HG02884 (cell line): ENCODE measurements around the gene BST1.
"Not testable (repeated sequence)": the region's sequence is repeated elsewhere in the genome, so short reads cannot be mapped to it uniquely, and the experiment has no call there.

Experiments
- ATAC-seq: cut with Tn5 transposase; IDR thresholded peaks from one replicate; pipeline ENCODE4 v1.9.1; 2021; ENCODE audit warnings: mild to moderate bottlenecking, moderate library complexity; ENCODE audit not compliant: unreplicated experiment

Gene BST1

GRCh38 chr4:15706646-15707362 is 3.9 kb downstream of the BST1 start:
- no peak for ATAC-seq

DNA sequence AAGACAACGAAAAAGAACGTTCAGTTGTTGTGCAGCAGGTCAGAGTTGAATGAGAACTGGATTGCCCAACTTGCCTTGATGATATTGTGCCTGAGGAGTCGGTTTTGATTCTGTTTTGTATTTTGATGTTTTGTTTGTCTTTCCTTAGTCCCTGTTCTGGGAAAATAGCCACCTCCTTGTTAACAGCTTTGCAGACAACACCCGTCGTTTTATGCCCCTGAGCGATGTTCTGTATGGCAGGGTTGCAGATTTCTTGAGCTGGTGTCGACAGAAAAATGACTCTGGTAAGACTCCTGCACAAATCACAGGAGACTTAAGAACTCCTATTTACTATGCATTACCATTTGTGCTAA is 4.5 kb downstream of the BST1 start:
- no peak for ATAC-seq

- ATAC-seq: no peak
Measured at GRCh38 chr4:15711762-15712161, 8.9 kb downstream of the BST1 start.

- ATAC-seq: no peak
Measured at GRCh38 chr4:15712214-15712613, 9.3 kb downstream of the BST1 start.

DNA sequence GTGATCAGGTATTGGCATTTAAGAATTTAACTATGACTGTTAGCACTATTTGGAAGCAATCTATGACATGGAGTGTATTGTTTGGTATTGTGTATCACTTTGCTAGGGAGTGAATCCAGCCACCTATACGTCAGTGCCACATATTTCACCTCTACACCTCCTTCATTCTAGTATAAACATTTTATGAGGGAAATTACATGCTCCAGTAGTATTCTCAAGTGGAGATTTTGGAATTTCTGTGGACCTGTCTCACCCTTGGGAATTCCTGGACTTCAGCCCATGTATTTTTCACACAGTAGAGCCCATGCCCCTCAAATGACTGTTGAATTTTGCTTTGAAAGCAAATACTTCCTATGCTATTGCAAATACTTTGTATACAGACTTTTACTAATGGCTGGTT is 11.3 kb downstream of the BST1 start:
- ATAC-seq: no peak

GRCh38 chr4:15714646-15715435 is 12.0 kb downstream of the BST1 start:
- ATAC-seq: no peak

GRCh38 chr4:15716115-15716514 is 13.2 kb downstream of the BST1 start:
- ATAC-seq: no peak

DNA sequence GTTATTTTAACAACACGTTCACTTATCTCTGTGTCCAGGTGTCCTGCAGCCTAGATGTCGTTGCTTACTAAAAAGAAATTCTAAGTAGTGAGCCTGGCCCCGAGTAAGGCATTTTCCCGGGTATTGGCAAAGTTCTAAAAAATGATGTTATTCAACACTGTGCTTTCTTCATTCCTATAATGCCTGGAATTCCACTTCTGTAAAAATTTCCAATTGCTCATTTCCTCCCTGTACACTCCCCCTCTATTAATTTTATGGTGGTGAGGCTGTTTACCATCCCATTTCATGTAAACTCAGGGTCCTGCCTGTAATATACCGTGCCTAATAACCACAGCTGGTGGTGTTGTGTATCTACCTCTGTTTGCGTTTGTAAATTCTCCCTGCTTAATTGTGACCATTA is 14.2 kb downstream of the BST1 start:
- no peak for ATAC-seq

DNA sequence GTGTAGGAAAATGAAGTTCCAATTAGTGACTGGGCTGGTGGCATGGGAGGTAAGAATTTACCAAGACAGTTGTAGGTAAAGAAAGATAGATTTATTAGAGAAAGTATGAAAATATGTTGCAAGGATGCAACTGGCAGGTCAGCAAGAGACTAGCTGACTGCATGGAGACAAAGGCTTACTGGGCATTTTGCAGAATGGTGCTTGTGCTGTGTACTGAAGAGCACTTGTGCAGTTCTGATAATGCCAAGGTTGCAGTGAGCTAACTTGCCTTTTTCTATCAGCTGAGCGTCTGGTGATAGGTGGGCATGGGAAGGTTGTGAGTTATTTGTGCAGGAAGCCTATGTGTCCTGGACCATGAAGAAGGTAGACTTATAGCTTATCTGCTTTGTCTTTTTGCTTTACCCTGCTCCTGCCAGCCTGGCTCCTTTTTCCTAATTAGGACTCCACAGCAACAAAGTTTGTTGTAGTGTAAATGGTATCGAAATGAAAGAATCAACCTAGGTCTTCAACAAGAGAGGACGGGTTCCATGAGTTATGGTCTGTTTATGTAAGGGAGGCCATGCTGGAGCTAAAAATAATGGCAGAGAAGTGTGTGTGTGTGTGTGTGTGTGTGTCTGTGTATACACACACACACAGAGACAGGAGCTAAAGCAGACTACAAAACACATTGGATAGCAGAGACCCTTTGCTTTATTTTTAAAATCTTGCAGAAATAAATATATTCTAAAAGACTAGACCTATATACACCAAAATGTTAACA is 15.0 kb downstream of the BST1 start:
- ATAC-seq: no peak

DNA sequence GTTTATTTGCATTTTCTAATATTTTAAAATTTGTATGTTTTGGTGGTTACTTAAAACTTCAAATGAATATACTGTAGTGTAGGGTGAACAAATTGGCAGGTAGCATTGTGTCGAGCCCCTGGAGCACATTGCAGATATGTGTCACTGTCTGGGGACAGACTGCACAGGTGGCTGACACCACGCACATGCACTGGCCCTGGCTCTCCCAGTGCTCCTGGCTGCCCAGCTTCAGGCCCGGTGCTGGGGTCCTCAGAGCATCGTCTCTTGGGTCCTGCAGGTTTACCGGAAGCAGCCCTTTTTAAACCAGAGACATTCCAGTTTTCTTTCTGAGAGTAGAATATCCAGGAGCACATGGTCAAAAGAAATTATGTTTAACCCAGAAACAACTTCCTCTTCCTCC is 15.6 kb downstream of the BST1 start:
- ATAC-seq: no peak

DNA sequence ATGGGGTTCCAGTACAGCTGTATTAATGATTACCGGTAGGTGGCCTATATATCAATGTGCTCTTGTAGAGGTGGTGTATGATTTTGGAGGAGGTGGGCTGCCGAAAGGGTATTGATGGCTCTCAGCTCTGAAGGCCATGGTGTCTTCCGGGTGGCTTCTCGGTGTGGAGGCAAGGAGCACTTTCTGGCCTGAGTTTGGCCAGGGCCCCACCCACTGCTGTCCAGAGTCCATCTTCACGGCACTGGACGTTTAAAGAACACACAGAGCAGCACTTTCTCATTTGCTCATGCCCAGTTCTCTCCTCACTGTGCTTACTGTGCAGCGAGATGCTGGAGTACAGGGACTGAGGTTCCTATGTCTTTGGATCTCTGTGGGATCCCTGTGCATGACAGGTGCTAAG is 16.1 kb downstream of the BST1 start:
- no peak for ATAC-seq

GRCh38 chr4:15719506-15719905 is 16.6 kb downstream of the BST1 start:
- no peak for ATAC-seq

DNA sequence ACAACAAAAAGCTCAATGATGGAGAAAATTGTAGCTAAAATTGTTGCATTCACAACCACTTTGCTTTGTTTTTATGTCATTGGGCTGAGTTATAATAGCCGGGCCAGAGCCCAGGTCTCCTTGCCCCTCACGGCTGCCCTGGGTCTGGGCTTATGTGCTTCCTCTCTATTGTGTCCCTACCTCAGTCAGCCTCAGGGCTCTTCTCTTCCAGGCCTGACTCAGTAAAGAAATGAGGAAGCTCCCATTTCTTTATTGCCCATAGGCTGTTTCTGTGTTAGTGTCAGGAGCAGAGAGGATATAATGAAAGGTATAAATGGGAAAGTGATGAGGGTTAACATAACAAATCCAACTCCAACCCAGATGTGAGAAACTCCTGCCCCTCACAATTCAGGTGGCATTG is 18.0 kb downstream of the BST1 start:
- no peak for ATAC-seq

- no peak for ATAC-seq
Measured at GRCh38 chr4:15725608-15726007, 22.7 kb downstream of the BST1 start.

GRCh38 chr4:15729910-15730533 is 27.2 kb downstream of the BST1 start:
- peak; percentile 63 for ATAC-seq

DNA sequence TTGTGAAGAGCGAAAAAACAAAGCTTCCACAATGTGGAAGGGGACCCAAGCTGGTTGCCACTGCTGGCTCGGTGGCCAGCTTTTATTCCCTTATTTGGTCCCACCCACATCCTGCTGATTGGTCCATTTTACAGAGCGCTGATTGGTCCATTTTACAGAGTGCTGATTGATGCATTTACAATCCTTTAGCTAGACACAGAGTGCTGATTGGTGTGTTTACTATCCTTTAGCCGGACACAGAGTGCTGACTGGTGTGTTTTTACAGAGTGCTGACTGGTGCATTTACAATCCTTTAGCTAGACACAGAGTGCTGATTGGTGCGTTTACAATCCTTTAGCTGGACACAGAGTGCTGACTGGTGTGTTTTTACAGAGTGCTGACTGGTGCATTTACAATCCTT is 30.2 kb downstream of the BST1 start:
- not testable (repeated sequence) for ATAC-seq

DNA sequence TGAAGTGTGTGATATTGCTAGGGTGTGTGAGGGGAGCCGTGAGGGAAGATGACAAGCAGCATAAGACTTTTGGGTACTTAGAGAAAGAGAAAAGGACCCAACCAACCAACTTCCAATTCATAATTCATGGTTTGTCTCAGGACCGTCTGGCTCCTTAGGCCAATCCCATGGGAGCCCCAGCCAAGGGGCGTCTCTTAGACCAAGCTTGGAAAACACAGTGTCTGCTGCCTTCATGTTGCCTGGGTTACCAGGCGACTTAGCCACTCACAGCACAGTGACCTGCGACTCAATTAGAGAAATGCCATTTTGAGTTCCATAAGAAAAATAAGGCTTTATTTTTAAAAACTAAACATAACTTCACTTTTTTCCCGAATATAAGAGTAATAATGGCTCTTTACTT is 32.7 kb downstream of the BST1 start:
- no peak for ATAC-seq

GRCh38 chr4:15736514-15737050 is 33.7 kb downstream of the BST1 start:
- ATAC-seq: no peak

DNA sequence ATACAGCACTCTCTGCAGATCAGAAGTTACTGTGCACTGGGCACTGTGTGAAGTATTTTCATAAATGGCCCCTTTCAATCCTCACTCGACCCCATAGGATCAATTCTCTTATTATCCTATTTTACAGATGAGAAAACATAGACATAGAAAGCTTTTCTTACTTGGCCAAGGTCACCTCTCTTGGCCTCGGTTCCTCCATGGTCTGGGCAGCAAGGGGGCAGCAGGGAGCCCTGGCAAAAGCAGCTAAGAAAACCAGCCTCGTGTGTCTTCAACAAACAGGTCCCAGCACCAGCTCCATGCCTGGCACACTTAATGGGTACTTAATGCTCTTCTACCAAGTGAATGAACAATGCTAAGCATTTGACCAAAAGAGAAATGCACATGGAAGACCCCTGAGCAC is 34.4 kb downstream of the BST1 start:
- no peak for ATAC-seq

- ATAC-seq: no peak
Measured at GRCh38 chr4:15738877-15739276, 36.0 kb downstream of the BST1 start.

DNA sequence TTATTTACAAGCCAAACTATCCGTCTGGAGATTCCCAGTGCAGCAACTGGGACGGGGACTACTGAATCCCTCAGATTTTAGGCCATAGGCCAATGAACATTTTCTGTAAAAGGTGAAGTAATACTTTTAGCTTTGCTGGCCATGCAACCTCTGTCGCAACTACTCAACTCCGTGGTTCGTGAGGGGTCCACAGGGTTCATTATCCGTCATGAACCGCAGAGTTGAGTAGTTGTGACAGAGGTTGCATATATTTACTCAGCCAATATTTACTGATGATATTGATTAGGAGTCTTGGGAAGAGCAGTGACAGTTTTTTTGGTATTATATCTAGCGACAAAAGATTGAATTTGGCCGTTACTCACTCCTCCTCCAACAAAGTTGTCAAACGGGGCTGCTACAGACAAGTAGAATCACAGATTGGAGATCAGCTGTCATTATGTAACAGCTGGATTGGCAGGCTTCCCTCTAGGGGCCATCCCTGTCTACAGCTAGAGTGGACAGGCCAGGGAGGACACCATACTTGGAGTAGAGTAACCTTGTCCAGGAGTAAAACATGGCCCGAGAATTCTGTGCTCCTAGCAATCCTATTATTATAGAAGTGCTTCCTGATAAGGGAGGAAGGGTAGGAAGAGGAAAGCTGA is 38.0 kb downstream of the BST1 start:
- ATAC-seq: no peak
